GM12891 (cell line): ENCODE data around the gene ROCK2.

Source experiments
- POLR2A ChIP-seq: IDR thresholded peaks from 2 replicates; pipeline ENCODE4 v1.6.1; 2011; ENCODE audit warnings: low read depth, low read length, control low read depth
- POLR2AphosphoS5 ChIP-seq: IDR thresholded peaks from 2 replicates; pipeline ENCODE4 v1.6.1; 2011; ENCODE audit warnings: low read depth, low read length, control low read depth
- POU2F2 ChIP-seq: IDR thresholded peaks from 2 replicates; pipeline ENCODE4 v1.6.1; 2011; ENCODE audit warnings: low read depth, mild to moderate bottlenecking, control low read depth, low read length, moderate library complexity
- SPI1 ChIP-seq: IDR thresholded peaks from 2 replicates; pipeline ENCODE4 v1.6.1; 2011; ENCODE audit warnings: low read depth, low read length, control low read depth
- TAF1 ChIP-seq: IDR thresholded peaks from 2 replicates; pipeline ENCODE4 v1.6.1; 2011; ENCODE audit warnings: low read depth, low read length, control low read depth

DNA sequence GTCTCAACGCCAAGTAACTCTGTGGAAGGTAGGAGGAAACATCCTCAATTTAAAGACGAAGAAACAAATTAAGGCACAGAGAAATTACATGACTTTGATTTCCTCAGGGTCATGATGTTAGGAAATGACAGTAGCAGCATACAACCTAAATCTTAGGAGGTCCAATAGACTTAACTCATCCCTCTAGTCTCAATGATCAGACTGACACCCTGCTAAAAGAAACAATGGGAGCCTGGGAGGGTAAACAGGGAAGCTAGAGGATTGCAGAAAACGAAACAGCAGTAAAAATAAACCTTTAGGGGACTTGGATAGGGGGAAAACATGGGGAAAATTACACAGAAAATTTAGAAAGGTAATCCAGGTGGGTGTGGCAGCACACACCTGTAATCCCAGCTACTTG lies 56.0 kb downstream of the ROCK2 start:
- TF ChIP-seq POLR2AphosphoS5 (no peak), POLR2A (no peak), POU2F2 (no peak), TAF1 (no peak), SPI1 (no peak)
